ENCODE results near the gene RAPGEF5.
A peak's percentile ranks its signal among the peaks of the same experiment; 100 is the strongest.

Gene RAPGEF5

GRCh38 chr7:22090512-22090911, 266.4 kb downstream of the RAPGEF5 start:
- no peak for DNase-seq (ENCODE audit: extremely low spot score)
- CTCF ChIA-PET: interaction anchor here (2.3 to 6.3 kb wide), 2 partner anchors 11 to 20 kb away, joined by 11 to 36 read pairs; no protein-coding TSS in a partner anchor
- no peak for TF ChIP-seq CTCF (IDR thresholded peaks at IDR 0.05; ENCODE audit: control extremely low read depth, extremely low read depth, low read depth, missing control alignments)
- POLR2A ChIA-PET: no interaction called here

GRCh38 chr7:22090107-22090506, 266.8 kb downstream of the RAPGEF5 start:
- POLR2A ChIA-PET: no interaction called here
- no peak for DNase-seq (ENCODE audit: extremely low spot score)
- CTCF ChIA-PET: interaction anchor here (2.0 to 6.3 kb wide), 3 partner anchors 10 to 20 kb away, joined by 9 to 36 read pairs (median 12); no protein-coding TSS in a partner anchor
- TF ChIP-seq CTCF (IDR thresholded peaks at IDR 0.05; ENCODE audit: control extremely low read depth, extremely low read depth, low read depth, missing control alignments): no peak

GRCh38 chr7:22088827-22089226, 268.1 kb downstream of the RAPGEF5 start:
- TF ChIP-seq CTCF (IDR thresholded peaks at IDR 0.05; ENCODE audit: control extremely low read depth, extremely low read depth, low read depth, missing control alignments): no peak
- ChIA-PET POLR2A (no interaction called here), CTCF (interaction anchor here (1.4 to 6.3 kb wide), 6 partner anchors 9 to 321 kb away, joined by 3 to 36 read pairs (median 8); no protein-coding TSS in a partner anchor)
- DNase-seq (ENCODE audit: extremely low spot score): no peak

- ChIA-PET POLR2A (no interaction called here), CTCF (interaction anchor here (1.6 to 2.1 kb wide), 2 partner anchors 9 to 10 kb away, joined by 3 to 6 read pairs; no protein-coding TSS in a partner anchor)
- DNase-seq (ENCODE audit: extremely low spot score): no peak
- TF ChIP-seq CTCF (IDR thresholded peaks at IDR 0.05; ENCODE audit: control extremely low read depth, extremely low read depth, low read depth, missing control alignments): no peak
Measured at GRCh38 chr7:22087861-22088260, 269.1 kb downstream of the RAPGEF5 start.

- TF ChIP-seq CTCF (IDR thresholded peaks at IDR 0.05; ENCODE audit: control extremely low read depth, extremely low read depth, low read depth, missing control alignments): no peak
- no peak for DNase-seq (ENCODE audit: extremely low spot score)
- ChIA-PET POLR2A (no interaction called here), CTCF (interaction anchor here (0.8 to 4.0 kb wide), 30 partner anchors 8 to 1308 kb away, joined by 3 to 51 read pairs (median 4); no protein-coding TSS in a partner anchor)
Measured at GRCh38 chr7:22083704-22084240, 273.2 kb downstream of the RAPGEF5 start.

GRCh38 chr7:22082886-22083703, 273.9 kb downstream of the RAPGEF5 start:
- POLR2A ChIA-PET: no interaction called here
- peak; percentile 89 for DNase-seq (ENCODE audit: extremely low spot score)
- TF ChIP-seq CTCF (IDR thresholded peaks at IDR 0.05; ENCODE audit: control extremely low read depth, extremely low read depth, low read depth, missing control alignments): peak; percentile 96
- CTCF ChIA-PET: interaction anchor here (0.8 to 4.0 kb wide), 39 partner anchors 8 to 1307 kb away, joined by 3 to 51 read pairs (median 4); no protein-coding TSS in a partner anchor
